Adrenal gland (tissue), 12 donors: Measurements from ENCODE around the gene COG8. TPM values are rescaled to one million over a fixed set of nuclear protein-coding genes. Genes with fewer than 3 reads are reported as not detected.
A peak's percentile ranks its signal among the peaks of the same experiment; 100 is the strongest.

ENCODE experiments used
- DNase-seq, 7 donors: peaks; one replicate each; pipeline ENCODE4 v3.0.0-alpha.2; 2019 to 2020
- H3K27ac ChIP-seq, 5 donors: fragments of 200-600 bp; sonication (generic) in 4 of 5; 1 replicate in 3 of 5; 2 replicates in 2 of 5; pipeline versions ENCODE4 v1.5.1 to v1.8.0; 2016 to 2020; ENCODE audit warnings: mild to moderate bottlenecking in 1 of 5
- H3K27me3 ChIP-seq: fragments of 200-600 bp; 2 replicates; pipeline ENCODE4 v1.8.0; 2021
- H3K36me3 ChIP-seq, 2 donors: fragments of 200-600 bp; replicated peaks in 1 of 2; 1 replicate in 1 of 2; 2 replicates in 1 of 2; pipeline versions ENCODE4 v1.5.1 to v1.8.0; 2018 to 2022
- H3K4me1 ChIP-seq, 2 donors: fragments of 200-600 bp; replicated peaks in 1 of 2; 1 replicate in 1 of 2; 2 replicates in 1 of 2; pipeline versions ENCODE4 v1.5.1 to v1.8.0; 2018 to 2021
- H3K4me3 ChIP-seq, 4 donors: fragments of 200-600 bp; sonication (generic) in 3 of 4; one replicate each; pipeline ENCODE4 v1.5.1; 2016 to 2018
- H3K9me3 ChIP-seq, 3 donors: fragments of 200-600 bp; sonication (generic) in 1 of 3; replicated peaks in 1 of 3; 1 replicate in 2 of 3; 2 replicates in 1 of 3; pipeline versions ENCODE4 v1.5.1 to v1.8.0; 2016 to 2021
- CTCF ChIP-seq, 6 experiments: fragments of 450-650 bp in 4 of 6; fragments of 200-600 bp in 2 of 6; sonication (generic) in 1 of 6; IDR thresholded peaks; 1 replicate in 5 of 6; 2 replicates in 1 of 6; pipeline versions ENCODE4 v1.5.1 to v1.8.0; 2016 to 2021; ENCODE audit warnings: antibody characterized with exemption in 6 of 6, mild to moderate bottlenecking in 2 of 6, moderate library complexity in 1 of 6
- POLR2A ChIP-seq, 2 donors: fragments of 450-650 bp; IDR thresholded peaks; one replicate each; pipeline ENCODE4 v1.6.1; 2017; ENCODE audit warnings: antibody characterized with exemption in 2 of 2, mild to moderate bottlenecking in 2 of 2, moderate library complexity in 1 of 2
- WGBS, 4 donors: extraction: QIAGEN DNeasy Blood & Tissue Kit in 2 of 4; methylation state at CpG; one replicate each; pipeline versions ENCODE4 v1.1.5 to v1.1.7; 2013 to 2017; 5-methylcytosine and 5-hydroxymethylcytosine counted together
- intact Hi-C, 2 donors: fragments of 100-400 bp; cut with DNase I; formaldehyde crosslinking; loops; one replicate each; pipeline versions ENCODE4 v1.14.1 to v1.15.0; 2022 to 2023
- polyA plus RNA-seq, 3 donors: library from polyadenylated mRNA; stranded (reverse); fragments of 200-250 nt in 2 of 3; fragments of 350-450 nt in 1 of 3; fragmentation: Illumina TruSeq in 1 of 3; extraction: RNeasy Lipid Tissue Mini Kit (QIAGEN cat#74804) in 1 of 3; gene quantifications; one replicate each; pipeline ENCODE4 v1.2.3, GENCODE V29; 2013 to 2014
- total RNA-seq, 9 donors: library from RNA; depleted of rRNA in 4 of 9; stranded (reverse); fragments of >200 nt in 4 of 9; fragments of 120-200 nt in 1 of 9; fragmentation: NEBNext Ultra II Directional in 1 of 9; extraction: Animal tissue kit (Norgen Biotek cat#: 25700) in 1 of 9; gene quantifications; one replicate each; pipeline versions ENCODE4 v1.1.0 to v1.2.4, GENCODE V29; 2013 to 2023
- donor health status: healthy with polysubstance abuse.
- donor health status: Bipolar disorder and iron deficiency.
- donor health status: DM: yes; HTN: yes; CAD: no.
- donor health status: DM: no; HTN: no; CAD: no.
- donor health status: DM: no; HTN: no; CAD: no.
- donor health status: DM: yes; HTN: yes; CAD: no.

The COG8 gene
- total and polyA plus RNA-seq, 12 donors = 26.1 to 85.3 (median 50.3) TPM

DNA sequence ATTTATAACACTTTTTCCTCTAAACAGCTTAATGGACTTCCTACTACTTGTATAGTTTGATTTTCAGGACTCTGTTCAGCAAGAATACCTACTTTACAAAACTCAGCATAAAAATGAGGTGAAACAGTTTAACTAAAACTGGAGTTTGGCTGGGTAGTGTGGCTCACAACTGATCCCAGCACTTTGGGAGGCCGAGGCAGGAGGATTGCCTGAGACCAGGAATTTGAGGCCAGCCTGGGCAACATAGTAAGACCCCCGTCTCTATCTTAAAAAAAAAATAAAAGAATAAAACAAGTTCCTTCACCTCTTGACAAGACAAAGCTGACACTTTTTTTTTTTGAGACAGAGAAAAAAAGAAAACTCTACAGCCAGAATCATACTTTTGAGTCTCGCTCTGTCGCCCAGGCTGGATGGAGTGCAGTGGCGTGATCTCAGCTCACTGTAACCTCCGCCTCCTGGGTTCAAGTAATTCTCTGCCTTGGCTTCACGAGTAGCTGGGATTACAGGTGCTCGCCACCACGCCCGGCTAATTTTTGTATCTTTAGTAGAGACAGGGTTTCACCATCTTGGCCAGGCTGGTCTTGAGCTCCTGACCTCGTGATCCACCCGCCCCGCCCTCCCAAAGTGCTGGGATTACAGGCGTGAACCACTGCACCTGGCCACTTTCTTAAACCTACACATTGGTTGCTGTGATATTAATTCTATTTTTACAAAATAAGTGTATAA lies 11.6 kb downstream of the COG8 start:
- TF ChIP-seq POLR2A (IDR thresholded peaks at IDR 0.05) (no peak), CTCF (IDR thresholded peaks at IDR 0.05) (no peak)

DNA sequence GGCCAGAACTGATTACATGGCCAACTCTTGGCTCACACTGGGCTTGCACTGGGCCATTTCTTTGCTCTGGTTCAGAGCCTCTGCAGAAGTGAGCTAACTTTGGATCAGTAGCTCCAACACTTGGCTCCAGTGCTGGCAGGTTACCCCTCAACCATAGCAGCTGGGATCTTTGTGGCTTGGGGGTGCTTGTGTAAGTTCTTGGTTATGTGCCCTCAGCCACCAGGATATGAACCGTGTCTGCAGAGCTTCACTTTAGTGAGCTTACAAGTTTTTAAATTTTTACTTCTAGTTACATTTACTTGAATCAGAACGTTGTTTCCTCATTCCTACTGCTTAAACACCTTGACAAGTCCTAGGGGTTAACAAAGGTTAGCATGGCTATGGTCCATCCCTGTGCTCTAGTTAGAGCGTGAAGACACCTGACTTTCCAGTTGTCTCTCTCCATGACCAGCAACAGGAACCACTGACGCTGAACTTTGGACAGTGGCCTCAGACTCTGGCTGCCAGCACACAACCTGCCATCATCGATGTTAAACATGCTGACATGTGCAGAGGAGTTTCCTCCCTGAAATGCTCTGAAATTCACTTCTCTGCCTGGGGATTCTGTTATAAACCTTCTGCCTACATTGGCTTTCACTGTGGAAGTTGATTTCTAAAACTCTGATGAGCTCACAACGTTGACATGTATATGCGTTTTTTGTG lies 13.0 kb downstream of the COG8 start:
- peak in 2 of 7 donors; percentile 23 to 46 for DNase-seq

More for the DNA sequence above, 11.6 kb downstream of the COG8 start:
- Histone ChIP-seq H3K4me3 (no peak overlapping the region), H3K4me1 (peaks cover 16 to 56% of the 10 kb centered on the region in 2 donors), H3K27me3 (no peaks in the 10 kb centered on the region), H3K36me3 (peaks cover 0 to 65% of the 10 kb centered on the region in 2 donors), H3K9me3 (no peaks in the 10 kb centered on the region), H3K27ac (peak overlapping the region in 1 of 5 donors; percentile 86)
- intact Hi-C loops = no loop called here
- WGBS, 4 donors = 92 to 95% (median 93%) methylated on average over 10 to 14 of the region's 14 CpGs
- peak in 3 of 7 donors; percentile 9 to 54 (median 21) for DNase-seq

GRCh38 chr16:69325784-69326171 lies 13.6 kb downstream of the COG8 start:
- Histone ChIP-seq H3K36me3 (peaks cover 0 to 72% of the 10 kb centered on the region in 2 donors), H3K9me3 (no peaks in the 10 kb centered on the region), H3K27me3 (no peaks in the 10 kb centered on the region), H3K4me1 (peaks cover 16 to 52% of the 10 kb centered on the region in 2 donors), H3K4me3 (no peak overlapping the region), H3K27ac (no peak overlapping the region)
- intact Hi-C loops = no loop called here
- TF ChIP-seq CTCF (IDR thresholded peaks at IDR 0.05) (no peak), POLR2A (IDR thresholded peaks at IDR 0.05) (no peak)
- DNase-seq = peak in 2 of 7 donors; percentile 22 to 47
- 88 to 94% (median 89%) methylated on average over 6 of the region's 6 CpGs for WGBS, 4 donors

More for the DNA sequence above, 13.0 kb downstream of the COG8 start:
- no peaks in the 10 kb centered on the region for H3K27me3 ChIP-seq
- H3K9me3 ChIP-seq = no peaks in the 10 kb centered on the region
- WGBS, 4 donors = 68 to 77% (median 73%) methylated on average over 6 to 7 of the region's 7 CpGs
- no peak overlapping the region for H3K4me3 ChIP-seq
- no peak for TF ChIP-seq POLR2A (IDR thresholded peaks at IDR 0.05)
- TF ChIP-seq CTCF (IDR thresholded peaks at IDR 0.05) = no peak
- H3K36me3 ChIP-seq = peaks cover 0 to 66% of the 10 kb centered on the region in 2 donors
- H3K4me1 ChIP-seq = peaks cover 16 to 56% of the 10 kb centered on the region in 2 donors
- H3K27ac ChIP-seq = no peak overlapping the region
- intact Hi-C loops = no loop called here

GRCh38 chr16:69324585-69325253 lies 14.6 kb downstream of the COG8 start:
- Histone ChIP-seq H3K9me3 (no peaks in the 10 kb centered on the region), H3K27me3 (no peaks in the 10 kb centered on the region), H3K4me1 (peaks cover 15 to 49% of the 10 kb centered on the region in 2 donors), H3K4me3 (no peak overlapping the region), H3K36me3 (peaks cover 0 to 82% of the 10 kb centered on the region in 2 donors), H3K27ac (no peak overlapping the region)
- 82 to 83% (median 83%) methylated on average over 10 of the region's 10 CpGs for WGBS, 4 donors
- TF ChIP-seq POLR2A (IDR thresholded peaks at IDR 0.05) = no peak
- TF ChIP-seq CTCF (IDR thresholded peaks at IDR 0.05) = no peak
- DNase-seq = peak in 1 of 7 donors; percentile 49
- intact Hi-C loops = no loop called here
